ENCODE data around the gene ARR3.

- TF ChIP-seq CTCF (IDR thresholded peaks at IDR 0.05 in 4 of 5, conservative IDR thresholded peaks at IDR 0.05 in 1 of 5) = no peak
- TF ChIP-seq POLR2A (IDR thresholded peaks at IDR 0.05) = no peak
Observed at GRCh38 chrX:70241501-70241900, 26.6 kb upstream of the ARR3 start.

Measured in gastrocnemius medialis (tissue), 4 donors.